ENCODE measurements around the gene TYW3. TPM values are rescaled to one million over a fixed set of nuclear protein-coding genes. Genes with fewer than 3 reads are reported as not detected.

Gene TYW3
- total RNA-seq, 1 experiment from 2014 or later, result 44.9 TPM

DNA sequence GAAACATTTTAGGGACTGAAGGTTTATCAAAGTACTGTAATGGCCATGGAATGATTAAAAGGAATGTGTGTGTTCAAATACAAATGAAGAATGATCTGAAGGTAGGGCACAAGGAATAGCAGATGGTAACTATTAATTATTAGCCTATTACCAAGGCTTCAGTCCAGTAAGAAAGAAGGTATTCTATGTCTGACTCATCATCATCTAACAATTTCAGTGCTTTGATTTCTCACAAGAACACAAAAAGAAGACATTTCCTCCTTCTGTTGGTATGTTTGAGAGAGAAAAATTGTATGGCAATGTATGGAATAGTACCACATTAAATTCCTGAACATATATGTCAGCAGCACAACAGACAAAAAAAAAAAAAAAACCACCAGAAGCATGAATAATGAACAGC lies 57.5 kb downstream of the TYW3 start:
- DNase-seq (ENCODE audit: low spot score), result no peak

DNA sequence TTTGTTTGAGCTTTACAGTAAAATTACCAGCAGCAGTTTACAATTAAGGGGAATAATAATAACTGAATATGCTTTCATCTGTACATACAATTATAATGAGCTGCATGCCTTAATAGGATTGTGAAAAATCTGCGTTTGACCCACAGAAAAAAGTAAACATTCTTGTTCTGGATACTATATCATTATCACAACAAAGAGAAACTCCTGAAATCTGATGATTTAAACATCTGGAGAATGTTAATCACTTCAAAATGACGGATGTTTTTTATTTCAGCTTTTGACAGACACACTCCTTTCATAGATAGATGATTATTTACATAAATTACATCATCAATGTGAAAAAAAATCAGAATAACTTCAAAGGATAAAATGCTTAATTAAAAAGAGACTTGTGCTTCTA lies 58.5 kb downstream of the TYW3 start:
- no peak for DNase-seq (ENCODE audit: low spot score)

GRCh38 chr1:74799119-74799657 lies 66.2 kb downstream of the TYW3 start:
- no peak for DNase-seq (ENCODE audit: low spot score)

DNA sequence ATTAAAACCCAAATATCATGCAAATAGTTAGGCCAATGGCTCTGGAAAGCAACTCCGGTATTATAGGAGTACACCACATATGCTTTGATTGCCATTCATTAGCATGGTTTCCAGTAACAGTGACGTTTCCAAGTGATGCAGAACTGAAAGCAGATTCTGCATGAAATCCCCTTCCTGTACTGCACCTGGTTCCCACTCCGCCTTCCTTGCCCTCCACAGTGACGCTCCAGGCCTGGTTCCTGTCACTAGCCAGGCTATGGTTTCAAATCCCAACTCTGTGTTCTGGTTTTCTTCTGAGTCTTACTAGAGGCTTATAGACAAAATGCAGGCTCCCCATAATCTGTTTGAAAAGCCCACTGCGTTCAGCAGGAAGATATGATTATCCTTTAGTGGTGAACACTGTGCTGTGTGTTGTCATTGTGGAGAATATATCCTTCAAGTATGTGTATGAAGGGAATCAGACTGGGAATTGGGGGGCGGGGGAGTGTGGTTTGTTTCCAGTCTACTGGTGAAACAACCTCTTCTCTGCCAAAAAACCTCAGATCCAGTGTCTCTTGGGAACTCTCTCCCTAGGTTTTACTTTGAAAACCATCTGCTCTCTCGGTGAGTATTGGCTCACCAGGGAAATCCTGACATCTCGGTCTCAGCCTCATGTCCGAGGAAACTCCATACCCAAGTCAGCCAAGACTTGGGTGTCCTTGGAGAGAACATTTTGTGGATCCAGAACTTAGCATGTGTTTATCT lies 78.7 kb downstream of the TYW3 start:
- no peak for DNase-seq (ENCODE audit: low spot score)

GRCh38 chr1:74812180-74812541 lies 79.2 kb downstream of the TYW3 start:
- no peak for DNase-seq (ENCODE audit: low spot score)

Other genes starting within 250 kb of the TYW3 start
- not detected in 2 replicates for gene LRRC53, start 220.5 kb upstream of the TYW3 start, total RNA-seq (2014; rRNA removed; shearing (Covaris generic))
- 0.29 TPM in 1 of 2 replicates, not detected in the other for gene ERICH3, start 59.4 kb upstream of the TYW3 start, total RNA-seq (2014; rRNA removed; shearing (Covaris generic))
- gene CRYZ, start 102 bp upstream of the TYW3 start, total RNA-seq (2014; rRNA removed; shearing (Covaris generic)), result 49.8 and 77.3 TPM in 2 replicates